Measurements from ENCODE around the gene CHODL.

CHODL gene, protein sequence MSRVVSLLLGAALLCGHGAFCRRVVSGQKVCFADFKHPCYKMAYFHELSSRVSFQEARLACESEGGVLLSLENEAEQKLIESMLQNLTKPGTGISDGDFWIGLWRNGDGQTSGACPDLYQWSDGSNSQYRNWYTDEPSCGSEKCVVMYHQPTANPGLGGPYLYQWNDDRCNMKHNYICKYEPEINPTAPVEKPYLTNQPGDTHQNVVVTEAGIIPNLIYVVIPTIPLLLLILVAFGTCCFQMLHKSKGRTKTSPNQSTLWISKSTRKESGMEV

DNA sequence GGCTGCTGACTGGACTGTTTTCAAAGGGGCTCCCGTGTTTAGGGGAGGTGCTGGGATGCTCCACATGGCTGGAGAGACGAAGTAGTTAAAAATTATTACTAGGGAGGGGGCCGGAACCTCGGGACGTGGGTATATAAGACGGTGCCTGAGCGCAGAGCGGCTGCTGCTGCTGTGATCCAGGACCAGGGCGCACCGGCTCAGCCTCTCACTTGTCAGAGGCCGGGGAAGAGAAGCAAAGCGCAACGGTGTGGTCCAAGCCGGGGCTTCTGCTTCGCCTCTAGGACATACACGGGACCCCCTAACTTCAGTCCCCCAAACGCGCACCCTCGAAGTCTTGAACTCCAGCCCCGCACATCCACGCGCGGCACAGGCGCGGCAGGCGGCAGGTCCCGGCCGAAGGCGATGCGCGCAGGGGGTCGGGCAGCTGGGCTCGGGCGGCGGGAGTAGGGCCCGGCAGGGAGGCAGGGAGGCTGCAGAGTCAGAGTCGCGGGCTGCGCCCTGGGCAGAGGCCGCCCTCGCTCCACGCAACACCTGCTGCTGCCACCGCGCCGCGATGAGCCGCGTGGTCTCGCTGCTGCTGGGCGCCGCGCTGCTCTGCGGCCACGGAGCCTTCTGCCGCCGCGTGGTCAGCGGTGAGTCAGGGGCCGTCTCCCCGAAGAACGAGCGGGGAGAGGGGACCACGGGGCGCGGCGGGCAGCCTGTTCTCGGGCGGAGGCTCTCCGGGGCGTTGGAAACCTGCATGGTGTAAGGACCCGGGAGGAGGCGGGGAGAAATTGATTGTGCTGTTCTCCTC, at the start of gene CHODL:
Gene CHODL (plus strand): TSS at position 163 of the 793 bp plus-strand sequence. CDS start 391 bp downstream, at position 554.
- peak; percentile 25 for DNase-seq (ENCODE audit: low read depth, low spot score)

DNA sequence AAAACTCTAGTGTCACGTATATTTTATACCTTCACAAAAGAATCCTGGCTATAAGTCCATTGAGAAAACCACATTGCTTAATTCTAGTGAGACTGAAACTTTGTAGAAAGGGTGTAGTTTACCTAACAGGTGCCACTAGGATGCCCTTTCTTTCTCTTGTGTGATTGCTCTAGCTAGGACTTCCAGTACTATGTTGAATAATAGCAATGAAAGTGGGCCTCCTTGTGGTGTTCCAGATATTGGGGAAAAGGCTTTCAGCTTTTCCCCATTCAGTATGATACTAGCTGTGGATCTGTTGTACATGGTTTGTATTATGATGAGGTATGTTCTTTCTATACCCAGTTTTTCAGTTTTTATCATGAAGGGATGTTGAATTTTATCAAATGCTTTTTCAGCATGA, 39.7 kb upstream of the CHODL start:
- DNase-seq (ENCODE audit: low read depth, low spot score): no peak

DNA sequence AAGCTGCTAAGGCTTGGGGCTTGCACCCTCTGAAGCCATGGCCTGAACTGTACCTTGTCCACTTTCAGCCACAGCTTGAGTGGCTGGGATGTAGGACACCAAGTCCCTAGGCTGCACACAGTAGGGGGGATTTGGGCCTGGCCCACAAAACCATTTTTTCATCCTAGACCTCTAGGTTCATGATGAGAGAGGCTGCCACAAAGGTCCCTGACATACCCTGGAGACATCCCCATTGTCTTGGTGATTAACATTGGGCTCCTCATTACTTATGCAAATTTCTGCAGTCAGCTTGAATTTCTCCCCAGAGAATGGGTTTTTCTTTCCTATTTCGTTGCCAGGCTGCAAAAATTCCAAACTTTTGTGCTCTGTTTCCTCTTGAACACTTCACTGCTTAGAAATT, 26.3 kb upstream of the CHODL start:
- peak; percentile 14 for DNase-seq (ENCODE audit: low read depth, low spot score)

DNA sequence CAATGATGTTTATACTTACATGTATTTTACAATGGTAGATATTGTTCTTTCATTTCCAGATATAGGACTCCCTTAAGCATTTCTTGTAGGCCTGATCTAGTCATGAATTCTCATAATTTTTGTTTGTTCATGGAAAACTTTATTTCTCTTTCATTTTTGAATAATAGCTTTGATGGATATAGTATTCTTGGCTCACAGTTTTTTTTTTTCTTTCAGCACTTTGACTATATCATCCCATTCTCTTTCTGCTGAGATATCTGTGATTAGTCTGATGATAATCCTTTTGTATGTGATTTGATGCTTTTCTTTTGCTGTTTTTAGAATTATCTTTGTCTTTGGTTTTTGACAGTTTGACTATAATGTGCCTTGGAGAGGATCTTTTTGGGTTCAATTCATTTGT, 24.1 kb upstream of the CHODL start:
- no peak for DNase-seq (ENCODE audit: low read depth, low spot score)

DNA sequence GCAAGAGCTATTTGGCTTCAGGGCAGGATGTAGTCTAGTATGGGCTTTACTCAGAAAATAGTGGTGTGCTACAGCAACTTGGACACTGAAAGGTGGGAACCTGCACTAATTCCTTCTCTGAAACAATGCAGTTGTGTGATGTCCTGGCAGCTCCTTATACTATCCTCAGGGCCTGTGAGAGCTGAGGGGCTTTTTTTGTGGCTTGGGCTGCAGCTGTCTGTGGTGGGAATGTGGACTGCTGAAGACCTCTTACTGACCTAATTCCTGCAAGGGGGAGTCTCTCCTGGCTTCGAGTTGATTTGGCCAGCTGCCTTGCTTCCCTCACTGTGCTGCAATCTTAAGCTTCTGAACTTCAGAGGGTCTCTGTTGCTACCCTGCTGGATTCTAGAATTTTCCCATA, 22.3 kb upstream of the CHODL start:
- no peak for DNase-seq (ENCODE audit: low read depth, low spot score)

DNA sequence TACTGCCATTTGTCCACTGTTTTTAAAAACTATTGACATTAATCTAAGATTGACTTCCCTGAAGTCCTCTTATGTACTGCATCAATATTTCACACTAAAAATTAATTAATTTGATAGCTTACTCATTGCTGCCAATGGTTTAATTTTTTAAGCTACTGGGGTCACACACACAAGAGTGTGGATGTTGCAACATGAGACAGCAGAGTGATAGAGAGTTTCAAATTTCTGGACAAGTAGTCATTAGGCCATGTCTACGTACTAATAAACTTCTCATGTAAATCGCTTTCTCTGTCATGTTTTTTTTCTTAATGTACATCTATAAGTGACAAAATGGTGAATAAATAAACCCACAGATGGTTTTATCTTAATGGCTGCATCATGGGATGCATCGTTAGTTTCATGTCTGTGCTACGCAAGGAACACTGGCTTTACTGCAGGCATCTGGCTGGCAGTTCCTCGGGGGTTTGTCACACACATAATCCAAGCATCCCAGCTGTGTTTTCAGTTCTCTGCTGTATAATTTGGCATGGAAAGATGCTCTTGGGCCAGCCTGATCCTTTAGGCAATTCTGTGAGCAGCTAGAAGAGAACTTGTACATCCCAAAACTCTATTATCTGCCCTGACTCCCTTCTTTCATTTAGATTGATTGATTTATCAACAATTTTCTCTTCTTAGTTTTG, 16.4 kb upstream of the CHODL start:
- DNase-seq (ENCODE audit: low read depth, low spot score): no peak

DNA sequence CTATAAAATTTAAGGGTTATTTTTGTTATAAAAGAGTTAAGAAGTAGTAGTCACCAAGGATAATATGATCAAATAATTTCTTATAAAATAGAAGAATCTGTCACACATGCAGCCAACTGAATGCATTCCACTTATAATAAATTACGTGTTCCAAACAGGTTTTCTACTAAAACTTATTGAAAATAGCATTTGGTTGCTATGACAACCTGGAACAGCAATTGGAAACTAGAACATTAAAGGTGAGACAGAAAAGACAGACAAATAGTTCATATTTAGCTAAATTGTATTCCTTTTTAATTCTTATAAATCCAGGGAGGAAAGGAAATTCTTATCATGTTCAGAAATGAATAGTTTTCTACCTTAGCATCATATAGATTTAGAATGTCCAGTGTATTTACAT, 9.1 kb upstream of the CHODL start:
- no peak for DNase-seq (ENCODE audit: low read depth, low spot score)

DNA sequence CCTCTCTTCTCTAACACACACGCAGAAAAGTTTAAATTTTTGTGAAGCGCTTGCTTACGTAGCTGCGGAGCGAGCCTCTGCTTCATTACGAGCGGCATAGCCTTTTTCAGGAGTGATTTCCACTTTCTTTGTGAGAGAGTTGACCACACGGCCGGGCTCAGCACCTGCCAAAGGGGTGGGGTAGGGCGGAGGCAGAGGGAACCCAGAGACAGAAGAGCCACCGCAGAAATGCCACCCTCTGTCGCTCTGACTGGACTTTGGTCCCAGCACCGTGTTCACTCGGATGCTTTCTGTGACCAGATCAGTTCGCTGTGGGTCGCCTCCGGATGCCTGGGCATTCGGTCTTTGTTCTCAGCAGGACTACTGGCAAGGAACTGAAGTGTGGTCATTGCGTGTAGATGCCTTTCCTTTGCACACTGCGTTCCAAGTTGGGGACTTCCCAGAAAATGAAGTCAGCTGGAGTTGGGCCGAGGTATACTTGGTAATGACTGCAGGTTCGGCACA, 883 bp downstream of the CHODL start:
- DNase-seq (ENCODE audit: low read depth, low spot score): no peak

DNA sequence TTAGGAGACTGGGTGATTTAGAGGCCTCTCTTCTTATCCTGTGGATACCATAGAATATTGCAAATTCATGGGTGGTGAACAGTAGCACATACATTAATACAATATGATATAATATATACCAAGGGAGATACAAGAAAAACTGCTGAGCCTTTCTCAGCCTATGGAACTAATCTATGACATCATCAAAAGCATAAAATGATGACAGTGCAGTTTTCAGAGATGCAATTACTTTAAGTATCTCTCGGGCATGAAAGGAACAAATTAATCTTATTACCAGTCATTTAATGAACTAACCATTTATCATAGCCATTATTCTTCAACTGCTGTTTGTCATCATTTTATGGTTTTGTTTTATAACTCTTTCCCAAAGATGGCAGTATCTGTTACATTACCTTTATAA, 3.5 kb downstream of the CHODL start:
- no peak for DNase-seq (ENCODE audit: low read depth, low spot score)

DNA sequence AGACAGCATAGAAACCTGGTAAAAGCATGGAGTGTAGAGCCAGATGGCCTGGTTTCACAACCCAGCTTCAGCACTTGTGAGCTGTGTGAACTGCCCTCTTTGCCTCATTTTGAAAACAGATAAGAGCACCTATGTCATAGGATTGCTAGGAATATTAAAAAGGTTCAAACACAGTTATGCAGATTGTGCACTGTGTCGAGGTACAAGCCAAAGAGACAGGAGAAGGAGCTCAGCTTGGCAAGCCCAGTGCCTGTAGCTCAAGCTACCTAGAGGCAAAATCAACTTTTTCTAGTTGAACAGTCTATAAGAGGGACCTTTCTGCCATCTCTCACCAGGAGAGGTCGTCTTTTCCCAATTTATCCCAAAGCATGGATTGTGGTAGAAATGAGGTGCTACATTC, 5.0 kb downstream of the CHODL start:
- DNase-seq (ENCODE audit: low read depth, low spot score): peak; percentile 8

DNA sequence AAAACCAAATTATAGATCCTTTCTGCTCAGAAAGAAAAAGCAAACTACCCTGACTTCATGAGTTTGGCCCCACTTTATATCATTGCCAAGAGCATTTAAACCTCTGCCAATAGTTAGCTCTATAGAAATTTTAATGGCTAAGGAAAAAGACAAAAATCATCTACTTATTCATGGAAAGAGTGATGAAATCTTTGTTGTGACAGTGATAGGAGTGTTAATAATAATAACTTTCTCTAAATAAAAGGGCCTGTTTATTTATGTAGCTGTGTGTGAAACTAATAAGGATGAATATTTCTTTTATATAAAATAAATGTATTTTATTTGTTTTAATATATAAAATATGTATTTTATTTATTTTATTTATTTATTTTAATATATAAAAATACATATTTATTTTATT, 6.4 kb downstream of the CHODL start:
- no peak for DNase-seq (ENCODE audit: low read depth, low spot score)

DNA sequence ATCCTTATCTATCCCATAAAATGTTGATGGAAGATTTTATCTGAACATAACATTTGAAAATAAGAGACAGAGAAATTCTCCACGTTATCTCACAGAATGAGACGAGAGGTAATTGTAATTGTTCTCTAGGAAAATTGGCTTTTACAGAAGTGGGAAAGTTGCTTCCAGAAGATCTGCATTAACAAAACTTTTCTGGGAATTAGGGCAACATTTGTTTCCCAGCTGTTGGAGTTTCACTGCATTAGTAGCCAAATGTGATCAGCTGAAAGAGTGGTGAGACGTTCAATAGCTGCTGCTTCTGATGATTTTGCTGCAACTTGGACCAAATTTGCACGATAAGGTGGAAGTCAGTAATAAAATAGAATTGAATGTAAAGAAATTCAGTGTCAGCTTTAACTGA, 7.6 kb downstream of the CHODL start:
- DNase-seq (ENCODE audit: low read depth, low spot score): no peak

DNA sequence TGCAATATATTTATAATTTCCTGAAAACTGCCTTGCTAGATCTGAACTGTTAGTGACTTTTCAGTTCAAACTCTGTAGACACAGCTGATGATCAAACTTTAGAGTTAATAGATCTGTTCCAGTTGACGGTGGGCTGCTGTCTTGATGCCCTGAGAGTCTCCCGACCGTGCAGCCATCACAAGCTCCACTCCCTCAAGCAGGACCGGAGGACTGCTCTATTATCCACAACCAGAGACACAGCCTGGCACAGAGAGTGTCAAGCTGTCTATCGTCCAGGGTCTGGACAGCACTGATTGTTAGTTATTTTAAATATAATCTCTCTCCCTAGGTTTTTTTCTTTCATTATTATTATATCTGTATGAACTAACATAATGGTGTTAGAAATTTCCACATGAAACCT, 8.0 kb downstream of the CHODL start:
- no peak for DNase-seq (ENCODE audit: low read depth, low spot score)

DNA sequence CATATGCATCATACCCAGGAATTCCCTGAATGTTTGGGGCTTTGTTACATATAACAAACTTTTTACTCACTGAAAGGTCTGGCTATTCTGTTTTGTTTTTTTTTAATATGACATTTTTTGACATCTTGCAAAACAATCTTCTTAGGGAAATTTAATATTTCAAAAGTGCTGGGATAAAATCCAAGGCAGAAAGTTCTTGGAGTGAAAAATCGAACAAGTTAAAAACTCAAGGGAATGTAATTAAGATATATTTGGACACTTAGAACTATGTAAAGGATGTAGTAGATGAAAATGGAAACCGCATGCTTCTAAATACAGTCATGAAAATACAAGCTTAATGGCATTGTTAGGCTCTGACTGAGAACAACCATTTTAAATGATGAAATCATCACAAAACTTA, 8.6 kb downstream of the CHODL start:
- DNase-seq (ENCODE audit: low read depth, low spot score): no peak

DNA sequence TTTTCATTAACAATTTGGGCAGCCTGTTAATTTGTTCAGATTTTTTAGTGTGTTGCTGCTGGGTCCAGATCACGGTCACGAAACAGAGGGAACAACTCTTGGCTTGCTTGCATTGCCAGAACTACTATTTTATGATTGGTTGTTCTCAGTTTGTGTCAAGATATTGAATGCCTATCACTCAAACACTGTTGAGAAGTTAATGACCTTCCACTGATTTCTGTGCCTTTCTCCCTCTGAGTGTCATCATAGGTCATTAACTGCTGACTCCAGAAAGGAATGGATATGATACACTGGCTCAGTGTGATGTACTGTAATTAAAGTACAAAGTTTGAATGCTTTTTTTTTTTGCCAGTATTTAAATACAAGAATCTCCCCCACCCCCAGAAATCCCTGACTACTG, 9.2 kb downstream of the CHODL start:
- no peak for DNase-seq (ENCODE audit: low read depth, low spot score)

DNA sequence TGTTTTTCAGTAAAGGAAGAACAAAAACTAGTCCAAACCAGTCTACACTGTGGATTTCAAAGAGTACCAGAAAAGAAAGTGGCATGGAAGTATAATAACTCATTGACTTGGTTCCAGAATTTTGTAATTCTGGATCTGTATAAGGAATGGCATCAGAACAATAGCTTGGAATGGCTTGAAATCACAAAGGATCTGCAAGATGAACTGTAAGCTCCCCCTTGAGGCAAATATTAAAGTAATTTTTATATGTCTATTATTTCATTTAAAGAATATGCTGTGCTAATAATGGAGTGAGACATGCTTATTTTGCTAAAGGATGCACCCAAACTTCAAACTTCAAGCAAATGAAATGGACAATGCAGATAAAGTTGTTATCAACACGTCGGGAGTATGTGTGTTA, 21.3 kb downstream of the CHODL start:
- no peak for DNase-seq (ENCODE audit: low read depth, low spot score)

DNA sequence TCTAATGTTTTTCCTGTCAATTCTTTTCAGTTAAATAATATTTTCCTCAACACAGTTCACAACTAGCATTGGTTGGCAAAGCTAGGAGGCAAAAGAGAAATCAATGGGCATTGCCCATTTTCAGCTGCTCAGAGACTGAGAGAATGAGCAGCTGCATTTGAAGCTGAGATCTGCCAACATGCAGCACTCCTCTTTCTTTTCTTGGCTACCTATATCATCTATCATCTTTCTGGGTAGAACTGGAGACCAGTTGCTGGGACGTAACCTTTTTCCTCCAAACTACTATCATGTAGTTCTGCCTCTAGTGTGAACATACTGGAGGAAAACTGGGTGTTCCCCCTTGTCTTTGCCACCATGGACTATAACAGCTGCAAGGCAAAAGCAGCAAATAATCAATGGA, 22.9 kb downstream of the CHODL start:
- no peak for DNase-seq (ENCODE audit: low read depth, low spot score)

DNA sequence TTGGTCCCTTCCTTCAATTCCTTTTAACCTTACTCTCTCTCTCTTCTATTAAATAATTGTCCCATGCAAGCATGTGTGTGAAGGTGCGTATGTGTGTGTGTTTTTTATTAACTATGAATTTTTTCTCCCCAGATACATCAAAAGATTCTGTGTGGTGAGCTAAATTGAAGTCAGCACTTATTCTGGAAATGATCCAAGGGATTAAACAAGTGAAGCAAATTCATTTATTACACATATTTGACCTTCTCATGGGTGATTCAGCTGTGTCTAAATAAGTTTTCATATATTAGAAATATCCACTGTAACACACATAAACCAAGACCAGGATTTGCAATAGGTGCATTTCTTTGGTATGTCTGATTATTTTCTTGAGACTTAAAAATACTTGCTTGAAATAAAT, 24.3 kb downstream of the CHODL start:
- no peak for DNase-seq (ENCODE audit: low read depth, low spot score)

DNA sequence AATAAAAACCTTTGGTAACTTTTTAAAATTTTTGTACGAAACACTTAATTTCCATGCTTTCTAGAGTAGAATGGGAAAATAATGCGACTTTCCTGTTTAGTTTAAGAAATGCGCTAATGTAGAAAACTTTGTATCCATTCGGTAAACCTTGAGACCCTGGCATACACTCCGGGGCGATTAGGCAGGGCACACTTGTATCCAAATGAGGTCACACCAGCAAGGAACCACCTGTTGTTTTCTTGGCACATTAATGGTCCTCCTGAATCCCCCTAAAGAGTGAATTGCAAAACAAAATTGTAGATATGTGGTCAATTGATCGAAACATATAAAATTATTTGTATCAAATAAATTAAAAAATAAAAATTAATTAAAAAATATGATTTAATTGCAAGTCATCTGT, 25.2 kb downstream of the CHODL start:
- no peak for DNase-seq (ENCODE audit: low read depth, low spot score)

DNA sequence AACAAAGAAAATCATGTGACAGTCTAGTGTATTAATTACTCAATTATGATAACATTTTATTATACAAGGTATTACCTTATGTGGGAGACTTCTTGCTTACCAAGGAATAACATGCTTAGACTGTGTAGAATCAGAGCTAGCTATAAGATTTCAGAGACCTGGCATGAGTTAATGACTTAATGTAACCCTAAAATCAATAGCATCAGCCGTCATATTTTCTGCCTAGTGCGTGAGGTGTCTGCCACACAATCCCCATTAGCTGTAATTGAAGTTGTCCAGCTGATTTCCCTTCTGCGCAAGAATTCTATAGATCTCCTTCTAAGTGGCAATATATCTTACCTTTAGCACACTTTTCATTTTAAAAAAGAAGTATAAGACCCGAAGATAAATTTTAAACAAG, 28.8 kb downstream of the CHODL start:
- no peak for DNase-seq (ENCODE audit: low read depth, low spot score)

DNA sequence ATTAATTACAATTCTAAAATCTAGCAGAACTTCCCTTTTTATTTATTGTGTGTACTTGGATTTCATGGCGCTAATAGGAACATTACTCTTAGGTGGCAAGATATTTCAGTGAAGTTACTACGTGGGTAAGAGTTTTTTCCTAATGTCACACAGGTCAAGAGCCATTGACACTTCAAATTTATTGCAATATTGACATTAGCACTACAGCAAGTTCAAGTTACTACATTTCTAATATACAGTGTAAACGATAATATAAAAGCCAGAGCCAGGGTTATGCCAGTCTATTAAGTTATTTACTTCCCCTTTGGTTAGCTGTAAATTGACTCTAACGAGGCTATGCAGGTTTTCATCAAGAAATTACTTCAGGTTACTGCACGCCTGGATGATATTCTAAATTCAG, 29.7 kb downstream of the CHODL start:
- no peak for DNase-seq (ENCODE audit: low read depth, low spot score)

DNA sequence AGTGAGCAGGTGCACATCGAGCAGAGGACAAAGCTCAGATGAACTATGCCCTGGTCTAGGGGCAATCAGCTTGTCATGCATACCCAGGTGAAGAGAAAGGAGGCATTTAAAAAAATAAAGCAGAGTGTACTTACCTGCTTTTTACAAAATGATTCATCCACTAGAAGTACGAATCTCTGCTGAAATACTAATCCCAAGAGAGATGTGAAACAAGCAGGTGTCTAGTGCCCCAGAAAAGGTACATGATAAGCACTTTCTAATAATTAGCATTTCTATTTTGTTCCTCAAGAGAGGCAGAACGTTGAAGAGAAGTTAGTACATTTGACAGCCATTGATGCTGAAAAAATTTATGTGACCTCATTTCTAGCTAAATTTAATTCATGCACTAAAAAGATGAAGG, 31.1 kb downstream of the CHODL start:
- no peak for DNase-seq (ENCODE audit: low read depth, low spot score)

DNA sequence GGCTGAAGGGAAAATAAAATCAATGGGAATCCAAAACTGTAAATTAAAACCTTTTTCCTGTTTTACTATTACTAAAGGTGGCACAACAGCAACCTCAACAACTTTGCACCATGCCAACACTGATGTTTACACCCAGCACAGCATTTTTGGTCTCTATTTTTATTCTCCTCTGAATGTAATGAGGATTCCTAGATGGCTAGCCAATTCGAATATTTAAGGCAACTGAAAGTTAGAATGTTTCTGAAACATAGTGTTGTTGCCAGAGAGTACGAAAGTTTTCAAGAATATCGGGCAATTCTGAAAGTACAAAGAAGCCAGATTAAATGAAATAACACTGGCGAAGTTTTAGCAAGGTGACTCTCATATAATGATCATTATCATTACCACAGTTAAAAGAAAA, 40.7 kb downstream of the CHODL start:
- no peak for DNase-seq (ENCODE audit: low read depth, low spot score)

Measured in ELF-1 (cell line).